Neuronal stem cell (in vitro differentiated cells): Measurements from ENCODE around the gene NPBWR2.

Source experiments
- DNase-seq: peaks from one replicate; pipeline ENCODE4 v3.0.0-alpha.2; 2013; ENCODE audit warnings: low spot score
- H2AFZ ChIP-seq: one replicate; pipeline ENCODE4 v1.6.1; 2013; ENCODE audit warnings: mild to moderate bottlenecking, low read length, inconsistent platforms
- H2AK5ac ChIP-seq: 2 replicates; pipeline ENCODE4 v1.6.1; 2013; ENCODE audit warnings: low read depth, mild to moderate bottlenecking, inconsistent platforms, low read length, moderate library complexity, mixed read lengths
- H2BK120ac ChIP-seq: 2 replicates; pipeline ENCODE4 v1.6.1; 2013; ENCODE audit warnings: low read depth, mild to moderate bottlenecking, inconsistent platforms, low read length, moderate library complexity, mixed read lengths
- H2BK12ac ChIP-seq: one replicate; pipeline ENCODE4 v1.6.1; 2013; ENCODE audit warnings: low read length, inconsistent platforms
- H2BK15ac ChIP-seq: 2 replicates; pipeline ENCODE4 v1.6.1; 2013; ENCODE audit warnings: mild to moderate bottlenecking, low read length, inconsistent platforms, mixed read lengths
- H2BK5ac ChIP-seq: one replicate; pipeline ENCODE4 v1.6.1; 2013; ENCODE audit warnings: inconsistent platforms, mild to moderate bottlenecking, low read length, moderate library complexity
- H3K14ac ChIP-seq: one replicate; pipeline ENCODE4 v1.6.1; 2013; ENCODE audit warnings: low read length, inconsistent platforms
- H3K18ac ChIP-seq: 2 replicates; pipeline ENCODE4 v1.6.1; 2013; ENCODE audit warnings: low read length, inconsistent platforms
- H3K23ac ChIP-seq: 2 replicates; pipeline ENCODE4 v1.6.1; 2013; ENCODE audit warnings: low read depth, mild to moderate bottlenecking, mixed read lengths, low read length, inconsistent platforms; ENCODE audit not compliant: poor library complexity
- H3K27ac ChIP-seq: replicated peaks from 3 replicates; pipeline ENCODE4 v1.5.1; 2013; ENCODE audit warnings: low read length, inconsistent platforms
- H3K27me3 ChIP-seq, 3 experiments: 2 replicates each; pipeline ENCODE4 v1.6.1; 2013; ENCODE audit warnings: low read length in 3 of 3, mild to moderate bottlenecking in 2 of 3, inconsistent platforms in 1 of 3, low read depth in 1 of 3, mixed read lengths in 1 of 3, moderate library complexity in 1 of 3; ENCODE audit not compliant: control insufficient read depth in 3 of 3, insufficient read depth in 3 of 3
- H3K36me3 ChIP-seq, 2 donors: replicated peaks in 1 of 2; 2 replicates each; pipeline ENCODE4 v1.6.1; 2013; ENCODE audit warnings: low read length in 2 of 2; ENCODE audit not compliant: control insufficient read depth in 2 of 2, insufficient read depth in 2 of 2
- H3K4ac ChIP-seq: 2 replicates; pipeline ENCODE4 v1.6.1; 2013; ENCODE audit warnings: inconsistent platforms, mild to moderate bottlenecking, low read length, moderate library complexity
- H3K4me1 ChIP-seq, 2 donors: 1 replicate in 1 of 2; 2 replicates in 1 of 2; pipeline ENCODE4 v1.6.1; 2013; ENCODE audit warnings: low read length in 2 of 2, low read depth in 1 of 2; ENCODE audit not compliant: control insufficient read depth in 2 of 2, insufficient read depth in 1 of 2
- H3K4me2 ChIP-seq: one replicate; pipeline ENCODE4 v1.6.1; 2013; ENCODE audit warnings: mild to moderate bottlenecking, low read length, inconsistent platforms; ENCODE audit not compliant: insufficient read depth, poor library complexity, severe bottlenecking
- H3K4me3 ChIP-seq, 2 donors: 2 replicates each; pipeline ENCODE4 v1.5.1; 2013; ENCODE audit warnings: low read length in 2 of 2, mild to moderate bottlenecking in 2 of 2, inconsistent platforms in 1 of 2, moderate library complexity in 1 of 2
- H3K79me1 ChIP-seq: one replicate; pipeline ENCODE4 v1.6.1; 2013; ENCODE audit warnings: low read depth, mild to moderate bottlenecking, inconsistent platforms, low read length, moderate library complexity
- H3K9ac ChIP-seq: one replicate; pipeline ENCODE4 v1.6.1; 2013; ENCODE audit warnings: mild to moderate bottlenecking, low read depth, low read length, inconsistent platforms; ENCODE audit not compliant: poor library complexity
- H3K9me3 ChIP-seq, 2 donors: replicated peaks in 1 of 2; 2 replicates each; pipeline versions ENCODE3 to v1.6.1; 2013; ENCODE audit warnings: low read length in 2 of 2, mild to moderate bottlenecking in 2 of 2, inconsistent platforms in 1 of 2, low read depth in 1 of 2, mixed read lengths in 1 of 2, moderate library complexity in 1 of 2; ENCODE audit not compliant: control insufficient read depth in 2 of 2, insufficient read depth in 1 of 2
- H4K8ac ChIP-seq: one replicate; pipeline ENCODE4 v1.6.1; 2013; ENCODE audit warnings: low read depth, mild to moderate bottlenecking, inconsistent platforms, low read length, moderate library complexity
- H4K91ac ChIP-seq: one replicate; pipeline ENCODE4 v1.6.1; 2013; ENCODE audit warnings: low read length, low read depth, mild to moderate bottlenecking, inconsistent platforms; ENCODE audit not compliant: poor library complexity
- WGBS, 2 donors: extraction: QIAGEN DNeasy Blood & Tissue Kit; methylation state at CpG; one replicate each; pipeline ENCODE4 v1.1.7; 2013; ENCODE audit warnings: missing lambda C conversion rate in 2 of 2, mixed read lengths in 1 of 2; ENCODE audit not compliant: insufficient read length in 2 of 2, insufficient replicate concordance in 1 of 2; ENCODE audit errors: extremely low coverage in 2 of 2; 5-methylcytosine and 5-hydroxymethylcytosine counted together

NPBWR2 gene

GRCh38 chr20:64083804-64084684 is 23.3 kb downstream of the NPBWR2 start, which contains the start of gene LKAAEAR1:
Gene LKAAEAR1 (minus strand): TSS chr20:64084398. CDS start chr20:64084219, 179 bp downstream.
- no CpG with 5 or more reads among the region's 86 CpGs for WGBS, 2 donors
- no peak for DNase-seq
- peak within 1 kb of the TSS; percentile 94 for H3K14ac ChIP-seq
- H2BK120ac ChIP-seq, result no peak within 1 kb of the TSS
- H2AFZ ChIP-seq, result peak within 1 kb of the TSS; percentile 85
- peak within 1 kb of the TSS; percentile 98 for H3K18ac ChIP-seq
- no peak within 1 kb of the TSS for H3K4ac ChIP-seq
- no peak within 1 kb of the TSS for H3K27ac ChIP-seq
- no peaks in the 10 kb centered on the region for H3K36me3 ChIP-seq
- H2AK5ac ChIP-seq, result peak within 1 kb of the TSS; percentile 20
- peaks cover 8 to 19% of the 10 kb centered on the region in 2 donors for H3K9me3 ChIP-seq
- no peak within 1 kb of the TSS for H4K91ac ChIP-seq
- peak within 1 kb of the TSS; percentile 65 for H4K8ac ChIP-seq
- peak within 1 kb of the TSS; percentile 49 for H2BK15ac ChIP-seq
- peaks cover 2 to 64% (median 42%) of the 10 kb centered on the region in 3 experiments for H3K27me3 ChIP-seq
- no peak within 1 kb of the TSS for H2BK5ac ChIP-seq
- peak within 1 kb of the TSS; percentile 94 for H2BK12ac ChIP-seq
- H3K4me3 ChIP-seq, result peak within 1 kb of the TSS; percentile 28 to 78
- peak within 1 kb of the TSS; percentile 93 for H3K23ac ChIP-seq
- peak within 1 kb of the TSS; percentile 88 for H3K9ac ChIP-seq
- H3K79me1 ChIP-seq, result peaks cover 2% of the 10 kb centered on the region
- H3K4me1 ChIP-seq, result peaks cover 27 to 43% of the 10 kb centered on the region in 2 donors
- peak within 1 kb of the TSS; percentile 91 for H3K4me2 ChIP-seq

- no CpG with 5 or more reads among the region's 52 CpGs for WGBS, 2 donors
- Histone ChIP-seq H3K4me1 (peaks cover 32 to 50% of the 10 kb centered on the region in 2 donors), H3K79me1 (peaks cover 3% of the 10 kb centered on the region)
Observed at GRCh38 chr20:64083378-64083803, 24.0 kb downstream of the NPBWR2 start.

GRCh38 chr20:64082820-64083377 is 24.5 kb downstream of the NPBWR2 start:
- Histone ChIP-seq H3K4me1 (peaks cover 36 to 54% of the 10 kb centered on the region in 2 donors), H3K18ac (peak overlapping the region; percentile 76), H3K9me3 (peaks cover 7 to 18% of the 10 kb centered on the region in 2 donors), H3K9ac (peak overlapping the region; percentile 46), H3K27me3 (peaks cover 2 to 52% (median 39%) of the 10 kb centered on the region in 3 experiments), H2BK120ac (no peak overlapping the region), H3K27ac (no peak overlapping the region), H3K4me2 (peak overlapping the region; percentile 73), H4K91ac (no peak overlapping the region), H3K4ac (no peak overlapping the region), H3K4me3 (peak overlapping the region in 1 of 2 donors; percentile 65), H2AFZ (peak overlapping the region; percentile 85), H2AK5ac (peak overlapping the region; percentile 20), H3K23ac (no peak overlapping the region), H3K36me3 (no peaks in the 10 kb centered on the region), H3K79me1 (peaks cover 4% of the 10 kb centered on the region), H2BK15ac (peak overlapping the region; percentile 19), H3K14ac (no peak overlapping the region), H2BK5ac (no peak overlapping the region), H2BK12ac (no peak overlapping the region), H4K8ac (no peak overlapping the region)
- no peak for DNase-seq
- no CpG with 5 or more reads among the region's 13 CpGs for WGBS, 2 donors

More at GRCh38 chr20:64083378-64083803, 24.0 kb downstream of the NPBWR2 start:
- Histone ChIP-seq H3K4ac (no peak overlapping the region), H3K23ac (peak overlapping the region; percentile 93), H3K4me2 (peak overlapping the region; percentile 91), H3K27ac (no peak overlapping the region), H2BK5ac (no peak overlapping the region), H2BK12ac (no peak overlapping the region), H3K27me3 (peaks cover 2 to 57% (median 42%) of the 10 kb centered on the region in 3 experiments), H3K14ac (no peak overlapping the region), H3K9ac (peak overlapping the region; percentile 46), H2AK5ac (peak overlapping the region; percentile 20), H3K4me3 (peak overlapping the region; percentile 28 to 78), H3K9me3 (peaks cover 8 to 19% of the 10 kb centered on the region in 2 donors), H4K91ac (no peak overlapping the region), H2AFZ (peak overlapping the region; percentile 85), H4K8ac (no peak overlapping the region), H3K18ac (peak overlapping the region; percentile 98), H3K36me3 (no peaks in the 10 kb centered on the region), H2BK15ac (peak overlapping the region; percentile 19), H2BK120ac (no peak overlapping the region)
- peak; percentile 76 for DNase-seq
